A204.1 (cell line): ENCODE data around the gene ROR2.

Experiments used
- FAIRE-seq: peaks from 2 replicates; lab custom pipeline; 2012; peaks lifted over from hg19 to GRCh38; lab: Jason Lieb, UNC

ROR2 gene

DNA sequence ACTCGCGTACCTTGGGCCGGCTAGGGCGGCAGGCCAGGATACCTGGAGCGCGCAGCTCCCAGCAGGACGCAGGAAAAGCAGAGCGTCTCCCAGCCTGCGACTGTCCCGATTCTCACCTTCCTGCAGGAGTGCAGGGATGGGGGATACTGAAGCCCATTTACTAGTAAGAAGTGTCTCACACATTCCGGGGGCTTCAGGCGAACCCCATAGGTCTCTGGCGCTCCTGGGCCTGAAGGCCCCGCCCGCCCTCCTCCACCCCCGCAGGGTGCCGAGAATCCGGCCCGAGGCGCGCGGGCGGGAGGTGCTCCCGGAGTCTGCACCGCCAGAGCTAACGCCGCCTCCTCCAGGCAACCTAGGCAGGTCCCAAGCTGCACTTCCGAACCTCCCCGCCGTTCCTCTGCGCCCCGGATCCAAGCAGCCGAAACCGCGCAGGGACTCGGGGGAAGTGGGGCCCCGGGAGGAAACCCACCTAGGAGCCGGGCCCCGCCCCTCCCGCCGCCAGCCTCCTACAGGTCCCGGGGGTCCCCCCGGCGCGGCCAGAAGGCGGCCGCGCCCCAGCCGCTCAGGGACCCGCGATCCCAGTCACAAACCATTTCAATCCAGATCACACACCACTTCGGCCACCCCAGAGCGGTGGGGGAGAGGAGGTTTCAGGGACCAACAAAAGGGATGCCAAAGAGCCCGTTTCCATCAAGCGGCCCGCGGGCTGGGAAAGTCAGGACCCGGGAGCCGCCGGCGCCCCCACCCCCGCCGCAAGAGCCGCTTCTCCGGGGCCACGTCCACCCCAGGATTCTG, 1.2 kb downstream of the ROR2 start:
- no peak for FAIRE-seq

DNA sequence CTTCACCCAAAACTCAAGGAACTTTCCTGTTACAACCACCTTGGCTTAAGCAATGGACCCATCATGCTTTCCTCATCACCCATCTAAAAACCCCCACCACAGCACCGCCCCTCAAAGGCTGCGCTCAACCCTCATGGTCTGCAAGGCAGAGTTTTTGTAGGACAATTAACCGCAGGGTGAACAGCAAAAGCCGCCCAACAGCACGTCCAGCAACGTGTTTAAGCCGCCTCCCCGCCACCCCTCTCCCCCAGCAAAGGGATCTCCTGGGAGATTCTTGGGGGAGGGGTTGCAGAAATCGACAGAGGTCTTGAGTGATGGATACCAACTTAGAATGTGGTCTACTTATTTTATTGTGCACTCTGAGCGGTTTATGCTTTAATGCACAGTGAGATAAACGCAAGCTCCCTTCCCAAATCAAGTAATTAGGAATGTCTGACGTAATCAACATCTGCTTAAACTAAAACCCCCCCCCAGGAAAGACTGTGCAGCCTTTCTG, 1.9 kb downstream of the ROR2 start:
- no peak for FAIRE-seq

DNA sequence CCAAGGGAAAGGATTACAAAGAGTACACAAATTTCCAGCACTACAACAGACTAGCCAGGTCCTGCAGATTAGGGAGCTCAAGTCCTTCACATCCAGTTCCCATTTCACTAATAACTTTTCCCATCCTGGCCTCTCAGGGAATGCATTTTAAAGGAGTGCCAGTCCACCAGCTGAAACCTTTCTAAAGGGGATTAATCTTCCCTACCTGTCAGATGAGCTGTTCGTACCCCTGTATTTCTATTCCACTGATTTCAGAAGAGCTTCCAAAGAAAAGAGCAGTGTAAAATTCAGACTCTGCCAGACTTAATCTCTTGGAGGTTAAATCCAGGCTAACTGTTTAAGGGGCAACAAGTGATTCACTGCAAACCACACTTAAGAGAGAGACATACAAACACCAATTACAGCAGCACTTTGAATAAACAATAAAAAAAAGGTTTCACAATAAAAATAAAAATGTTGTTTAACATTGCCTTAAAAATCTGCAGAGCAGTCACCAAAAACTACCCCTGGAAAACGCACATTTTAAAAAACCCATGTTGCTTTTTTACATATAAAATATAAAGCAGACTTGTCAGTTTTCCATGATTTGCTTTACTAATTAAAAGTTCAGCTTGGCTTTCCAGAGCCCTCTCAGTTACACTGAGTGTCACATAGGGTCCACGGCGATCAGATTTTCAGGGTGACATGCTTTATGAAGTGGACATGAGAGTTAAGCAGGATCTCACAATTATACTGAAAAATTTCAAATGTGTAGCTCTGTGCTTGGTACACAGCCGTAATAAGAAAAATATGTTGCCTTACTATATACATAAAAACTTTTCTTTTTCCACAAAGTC, 3.2 kb downstream of the ROR2 start:
- no peak for FAIRE-seq

DNA sequence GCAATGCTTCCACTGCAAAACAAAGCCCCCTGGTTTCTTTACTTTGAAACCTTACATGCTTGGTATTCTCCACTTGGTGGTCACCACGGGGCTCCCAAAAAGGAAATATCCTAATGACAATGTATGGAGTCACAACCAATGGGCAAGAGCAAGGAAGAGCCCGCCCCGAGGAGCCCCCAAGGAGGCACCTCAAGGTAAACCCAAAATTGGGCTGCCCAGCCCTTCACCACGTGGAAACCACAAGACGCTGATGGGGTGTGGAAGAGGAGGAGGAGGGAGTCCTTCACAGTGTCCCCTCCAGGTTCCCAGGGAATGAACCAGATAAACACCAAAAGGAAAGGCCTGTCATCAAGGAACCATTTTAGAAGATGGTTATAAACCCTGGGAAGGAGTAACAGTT, 3.8 kb downstream of the ROR2 start:
- no peak for FAIRE-seq

DNA sequence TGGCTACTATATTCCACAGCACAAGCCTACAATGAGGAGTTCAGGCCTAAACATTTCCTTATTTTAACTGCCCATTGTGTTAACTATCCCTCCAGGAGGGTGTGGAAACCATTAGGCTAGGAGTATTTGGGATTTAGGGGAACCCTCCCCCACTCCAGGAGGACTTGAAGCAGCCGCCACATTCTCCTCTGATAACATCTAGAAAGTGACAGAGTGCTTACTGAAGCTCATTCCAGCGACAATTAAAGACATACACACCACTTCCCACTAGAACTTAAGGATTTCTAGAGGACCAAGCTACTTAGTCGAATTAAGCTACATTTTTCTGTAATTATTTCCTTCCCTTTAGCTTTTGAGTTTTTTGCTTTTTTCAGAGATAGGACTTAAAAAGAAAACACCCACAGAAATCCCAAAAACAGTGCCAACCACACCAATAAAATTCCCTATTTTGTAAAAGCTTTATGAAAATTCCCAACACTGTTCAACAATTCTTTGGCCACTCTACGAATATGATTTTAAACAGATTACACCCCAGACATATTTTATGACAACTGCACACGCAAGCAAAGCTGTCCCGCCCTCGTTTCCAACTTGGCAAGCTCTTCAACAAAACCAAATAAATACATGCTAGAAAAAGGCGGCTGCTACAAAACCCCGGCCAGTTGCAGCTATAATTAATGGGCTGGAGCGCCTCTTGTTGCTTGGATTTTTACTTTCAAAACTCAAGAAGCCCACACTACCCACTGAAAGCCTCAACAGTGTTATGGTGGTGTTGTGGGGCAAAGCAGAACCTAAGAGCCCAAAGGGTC, 4.5 kb downstream of the ROR2 start:
- FAIRE-seq, result no peak

DNA sequence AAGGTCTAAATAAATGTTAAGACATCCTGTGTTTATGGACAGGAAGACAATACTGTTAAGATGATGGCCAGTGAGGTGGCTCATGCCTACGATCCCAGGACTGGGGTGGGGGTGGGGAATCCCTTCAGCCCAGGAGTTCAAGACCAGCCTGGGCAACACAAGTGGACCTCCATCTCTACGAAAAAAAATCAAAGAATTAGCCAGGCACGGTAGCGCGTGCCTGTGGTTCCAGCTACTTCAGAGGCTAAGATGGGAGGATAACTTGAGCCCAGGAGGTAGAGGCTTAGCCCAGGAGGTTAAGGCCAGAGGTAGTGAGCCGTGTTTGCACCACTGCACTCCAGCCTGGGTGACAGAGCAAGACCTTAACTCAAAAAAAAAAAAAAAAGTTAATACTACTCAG, 5.3 kb downstream of the ROR2 start:
- no peak for FAIRE-seq

DNA sequence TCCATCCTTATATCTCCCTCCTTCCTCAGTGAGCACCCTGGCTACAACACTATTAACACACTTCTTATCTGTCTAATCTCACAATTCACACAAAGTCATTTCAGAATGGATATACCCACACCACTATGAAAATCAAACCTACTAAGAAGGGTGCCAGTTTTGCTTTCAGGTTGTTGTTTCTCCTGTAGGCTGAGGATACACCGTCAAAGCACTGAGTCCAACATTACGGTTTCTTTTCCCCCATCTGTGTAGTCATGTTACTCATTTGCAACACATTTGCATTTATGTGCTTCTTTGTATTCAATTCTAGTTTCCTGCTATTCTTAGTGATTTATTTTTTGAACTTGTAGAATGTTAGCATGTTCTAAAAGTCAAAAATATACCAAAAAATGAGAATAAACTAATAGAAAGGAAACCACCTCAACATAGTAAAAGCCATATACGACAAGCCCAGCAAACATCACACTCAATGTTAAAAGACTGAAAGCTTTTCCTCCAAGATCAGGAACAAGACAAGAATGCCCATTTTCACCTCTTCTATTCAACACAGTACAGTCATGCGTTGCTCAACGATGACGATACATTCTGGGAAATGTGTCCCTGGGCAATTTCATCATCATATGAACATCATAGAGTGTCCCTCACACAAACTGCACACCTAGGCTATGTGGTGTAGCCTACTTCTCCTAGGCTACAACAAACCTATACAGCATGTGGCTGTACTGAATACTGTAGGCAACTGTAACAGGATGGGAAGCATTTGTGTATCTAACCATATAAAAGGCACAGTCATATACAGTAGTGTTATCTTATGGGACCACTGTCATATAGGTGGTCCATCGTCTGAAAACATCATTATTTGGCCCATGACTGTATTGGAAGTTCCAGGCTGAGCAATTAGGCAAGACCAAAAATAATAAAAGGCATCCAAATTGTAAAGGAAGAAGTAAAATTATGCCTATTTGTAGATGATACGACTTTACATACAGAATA, 6.3 kb downstream of the ROR2 start:
- FAIRE-seq, result no peak

DNA sequence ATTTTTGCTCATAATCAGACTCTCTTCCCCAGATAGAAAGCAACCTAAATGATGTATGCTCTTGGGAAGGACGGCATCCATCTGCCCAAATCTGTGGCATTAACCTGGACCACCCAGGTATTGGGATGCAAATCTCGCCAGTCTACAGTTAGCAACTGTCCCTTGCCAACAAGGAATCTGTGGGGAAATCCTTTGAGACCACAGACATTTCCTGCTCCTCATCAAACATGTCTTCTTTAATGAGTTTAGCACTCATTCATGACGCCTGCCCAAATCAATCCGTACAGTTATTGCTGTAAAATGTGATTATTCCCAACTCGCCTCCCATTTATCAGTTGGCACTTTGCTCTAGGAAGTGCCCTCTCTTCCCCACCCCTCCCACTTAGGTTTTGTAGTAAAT, 7.8 kb downstream of the ROR2 start:
- no peak for FAIRE-seq

DNA sequence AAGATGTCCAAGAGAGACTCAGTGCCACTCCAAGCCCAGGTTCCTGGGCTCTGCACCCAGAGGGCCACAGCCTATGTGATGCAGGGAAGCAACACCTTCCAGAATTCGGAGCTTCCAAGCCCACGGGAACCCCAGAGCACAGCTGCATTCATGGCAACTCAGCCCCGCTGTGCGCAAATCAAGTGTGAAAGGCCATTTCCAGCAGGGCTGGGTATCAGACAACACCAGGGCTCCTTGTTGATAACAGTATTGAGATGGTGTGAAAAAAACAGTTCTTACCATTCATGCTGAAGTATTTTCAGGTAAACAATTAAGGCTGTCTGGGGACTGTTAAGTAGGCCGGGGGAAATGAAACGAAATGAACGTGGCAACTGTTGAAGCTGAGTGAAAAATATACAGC, 10.1 kb downstream of the ROR2 start:
- no peak for FAIRE-seq

DNA sequence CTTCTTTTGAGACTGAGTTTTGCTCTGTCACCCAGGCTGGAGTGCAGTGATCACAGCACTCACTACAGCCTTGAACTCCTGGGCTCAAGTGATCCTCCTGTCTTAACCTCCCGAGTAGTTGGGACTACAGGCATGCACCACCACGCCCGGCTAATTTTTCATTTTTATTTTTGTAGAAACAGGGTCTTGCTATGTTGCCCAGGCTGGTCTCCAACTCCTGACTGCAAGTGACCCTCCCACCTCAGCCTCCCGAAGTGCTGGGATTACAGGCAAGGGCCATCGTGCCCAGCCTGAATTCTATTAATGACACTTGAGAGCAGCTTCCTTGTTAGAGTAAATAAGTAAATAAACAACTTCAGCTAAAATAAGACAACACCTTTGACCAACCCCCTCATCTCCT, 12.3 kb downstream of the ROR2 start:
- no peak for FAIRE-seq

DNA sequence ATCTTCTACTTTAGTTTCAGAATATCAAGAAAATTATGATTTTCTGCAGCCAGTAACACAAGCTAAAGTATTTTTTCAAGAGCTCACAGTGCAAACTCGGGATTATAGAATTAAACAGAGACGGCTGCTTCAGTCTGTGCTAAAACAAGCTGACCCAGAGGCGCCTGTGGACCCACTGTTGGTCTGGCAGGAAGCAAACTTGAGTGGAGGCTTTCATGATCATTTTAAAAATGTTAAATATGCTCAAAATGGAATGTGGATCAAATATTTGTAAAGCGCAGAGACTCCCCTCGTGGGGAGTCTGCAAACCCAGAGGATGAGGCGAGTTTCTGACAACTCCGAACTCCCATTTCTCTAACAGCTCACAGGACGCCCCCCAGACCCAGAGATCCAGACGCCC, 13.0 kb downstream of the ROR2 start:
- no peak for FAIRE-seq

DNA sequence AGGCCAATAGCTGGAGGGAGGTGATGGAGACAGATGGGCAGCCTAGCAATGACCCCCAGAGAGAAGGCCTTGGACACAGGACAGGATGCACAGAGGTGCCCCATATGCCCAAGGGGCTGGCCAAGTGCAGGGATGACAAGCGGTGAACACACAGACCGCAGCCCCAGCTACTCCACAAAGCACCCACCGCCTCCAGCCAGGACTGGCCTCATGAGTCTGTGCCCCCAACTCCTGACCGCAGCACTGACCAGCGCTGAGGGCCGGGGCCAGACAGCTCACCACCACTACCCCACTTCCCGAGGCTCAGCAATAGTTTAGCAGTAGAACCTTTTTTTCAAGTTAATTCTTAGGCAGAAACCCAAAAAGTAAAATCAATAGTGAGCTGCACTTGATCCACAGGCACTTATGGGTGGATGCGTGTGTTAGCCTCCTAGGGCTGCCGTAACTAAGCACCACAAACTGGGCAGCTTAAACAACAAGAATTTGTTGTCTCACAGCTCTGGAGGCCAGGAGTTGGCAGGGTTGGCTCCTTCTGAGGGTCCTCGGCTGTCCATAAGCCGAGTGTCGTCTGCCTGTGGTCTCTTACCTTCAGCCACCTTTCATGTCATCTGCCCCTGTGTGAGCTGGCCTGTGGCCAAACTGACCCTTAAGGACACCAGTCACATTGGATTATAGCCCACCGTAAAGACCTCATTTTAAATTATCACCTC, 14.1 kb downstream of the ROR2 start:
- FAIRE-seq, result no peak

DNA sequence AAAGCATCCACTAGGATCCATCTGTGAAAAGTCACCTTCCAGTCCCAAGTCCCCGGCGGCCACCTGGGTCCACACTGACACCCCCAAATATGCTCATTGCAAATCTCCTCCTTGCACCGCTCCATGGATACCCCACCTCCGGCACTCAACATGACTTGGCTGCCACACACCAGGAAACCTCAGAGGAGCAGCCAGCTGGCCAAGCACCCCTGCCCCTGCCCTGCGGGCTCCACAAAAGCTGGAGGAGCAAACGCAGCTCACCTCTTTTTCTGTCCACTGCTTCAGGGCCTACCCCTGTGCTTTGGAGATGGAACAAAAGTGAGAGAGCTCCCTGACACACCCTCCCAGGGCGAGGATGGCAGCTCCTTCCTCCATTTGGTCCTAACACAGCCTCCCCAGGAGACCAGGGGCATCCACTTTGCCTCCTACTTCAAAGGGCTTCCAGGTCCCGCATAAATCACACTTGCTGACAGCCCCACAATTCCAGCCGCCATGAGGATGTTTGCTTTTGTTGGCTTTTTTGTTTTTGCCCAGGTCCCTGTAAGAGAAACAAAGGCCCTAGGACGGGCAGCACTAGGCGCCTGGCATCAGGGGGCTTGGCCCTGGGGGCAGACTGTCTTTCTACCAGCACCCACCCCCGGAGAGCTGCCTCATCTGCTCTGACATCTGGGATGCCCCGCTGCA, 14.8 kb downstream of the ROR2 start:
- no peak for FAIRE-seq

DNA sequence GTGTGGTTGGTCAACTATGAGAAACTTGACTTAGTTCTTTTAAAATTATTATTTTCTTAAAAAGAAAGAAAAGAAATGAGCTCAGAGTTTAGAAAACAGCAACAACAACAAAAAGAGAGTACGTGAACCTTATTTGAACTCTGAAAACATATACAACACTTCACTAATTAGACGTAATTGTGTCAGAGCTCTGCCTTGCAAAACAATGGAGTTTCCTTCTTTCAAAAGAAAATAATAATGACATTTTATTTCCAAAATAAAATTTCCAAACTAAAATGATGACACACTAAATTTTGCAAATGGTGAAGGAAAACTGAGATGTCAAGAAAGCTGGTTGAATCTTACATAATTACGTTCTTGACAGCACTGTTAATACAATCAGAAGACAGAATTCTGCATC, 15.4 kb downstream of the ROR2 start:
- no peak for FAIRE-seq

DNA sequence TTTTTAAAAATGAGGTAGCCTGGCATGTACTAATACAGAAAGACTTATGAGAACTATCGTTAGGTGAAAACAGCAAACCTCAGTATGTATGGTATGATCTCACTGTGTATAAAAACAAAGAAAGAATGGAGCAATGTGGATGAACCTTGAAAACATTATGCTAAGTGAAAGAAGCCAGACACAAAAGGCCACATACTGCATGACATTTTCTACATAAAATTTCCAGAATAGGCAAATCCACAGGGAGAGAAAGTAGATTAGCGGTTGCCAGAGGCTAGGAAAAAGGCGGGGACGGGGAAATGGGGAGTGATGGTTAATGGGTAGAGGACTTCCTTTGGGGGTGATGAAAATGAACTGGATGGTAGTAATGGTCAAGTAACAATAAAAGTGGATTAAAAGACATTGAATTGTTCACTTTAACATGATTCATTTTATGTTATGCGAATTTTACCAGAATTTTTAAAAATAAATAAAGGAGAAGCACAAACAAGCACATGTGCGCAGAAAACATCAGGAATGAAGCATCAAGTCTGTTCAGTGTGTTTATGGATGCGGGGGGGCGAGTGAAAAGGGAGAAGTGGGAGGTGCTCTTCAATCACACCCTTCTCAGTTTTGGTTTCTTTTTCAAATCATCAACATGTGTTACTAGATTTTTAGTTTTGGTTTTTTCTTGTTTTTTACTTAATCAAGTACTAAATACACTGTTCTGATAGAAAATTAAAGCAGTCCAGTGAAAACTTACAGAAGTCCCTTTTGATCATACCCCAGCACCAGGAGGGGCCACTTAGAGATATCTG, 16.3 kb downstream of the ROR2 start:
- FAIRE-seq, result no peak

DNA sequence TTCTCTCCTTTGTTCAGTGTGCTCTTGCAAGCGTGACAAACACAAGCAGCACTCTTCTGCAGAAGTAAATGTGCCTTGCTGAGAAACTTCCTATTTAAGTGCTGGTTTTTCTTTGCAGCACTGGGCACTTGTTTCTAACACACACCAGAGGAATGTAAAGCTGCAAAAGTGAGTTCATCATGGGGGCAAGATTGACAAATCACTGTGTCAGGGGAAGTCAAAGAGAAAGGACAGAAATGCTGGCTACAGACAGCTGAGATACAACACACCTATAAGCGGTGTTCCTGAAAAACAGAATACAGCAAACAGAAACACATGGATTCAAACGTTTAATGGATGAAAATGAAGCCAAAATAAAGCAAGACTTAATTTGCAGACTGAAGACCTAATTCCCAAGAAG, 19.6 kb downstream of the ROR2 start:
- no peak for FAIRE-seq

DNA sequence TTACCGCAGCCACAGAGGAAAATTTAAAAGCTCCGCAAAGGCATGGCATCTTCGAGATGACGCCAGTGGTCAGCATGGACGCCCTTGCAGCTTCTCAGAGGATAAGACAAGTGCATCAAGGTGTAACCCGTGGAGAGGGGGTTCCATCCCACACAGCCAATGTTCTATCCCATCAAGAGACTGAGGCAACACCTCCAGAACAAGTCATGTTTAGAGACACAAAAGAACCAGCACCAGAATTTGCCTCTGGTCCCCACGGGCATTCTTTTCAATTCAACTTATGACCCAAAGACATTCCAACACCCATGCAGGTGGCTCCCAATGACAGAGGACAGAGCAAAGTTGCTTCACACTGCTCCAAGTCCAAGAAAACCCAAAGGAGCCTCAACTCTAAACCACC, 20.7 kb downstream of the ROR2 start:
- FAIRE-seq, result no peak

DNA sequence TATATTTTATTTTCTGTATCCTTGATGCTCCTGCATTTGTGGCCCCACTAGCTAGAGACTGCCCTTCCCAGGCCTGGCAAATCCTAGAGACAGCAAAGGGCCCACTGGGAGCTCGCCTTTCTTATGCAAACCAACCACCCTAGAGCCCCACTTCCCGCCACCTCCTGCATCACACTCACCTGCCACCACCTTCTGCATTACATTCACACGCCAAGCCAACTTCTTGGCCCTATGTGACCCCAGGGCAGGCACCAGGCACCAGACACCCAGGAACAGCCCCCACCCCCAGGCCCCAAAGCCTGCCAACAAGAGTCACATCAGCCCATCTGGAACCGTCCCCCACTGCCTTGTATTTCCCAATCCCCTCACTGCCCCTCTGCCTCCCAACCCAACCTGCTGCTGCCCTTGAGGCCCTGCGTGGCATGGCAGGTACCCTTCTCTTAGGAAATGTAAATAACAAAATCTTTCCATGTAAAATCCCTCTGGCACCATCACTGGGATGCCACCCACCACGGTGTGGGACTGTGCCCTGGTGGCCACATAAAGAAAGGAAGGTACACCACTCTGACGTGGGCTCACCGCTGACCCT, 22.0 kb downstream of the ROR2 start:
- no peak for FAIRE-seq

DNA sequence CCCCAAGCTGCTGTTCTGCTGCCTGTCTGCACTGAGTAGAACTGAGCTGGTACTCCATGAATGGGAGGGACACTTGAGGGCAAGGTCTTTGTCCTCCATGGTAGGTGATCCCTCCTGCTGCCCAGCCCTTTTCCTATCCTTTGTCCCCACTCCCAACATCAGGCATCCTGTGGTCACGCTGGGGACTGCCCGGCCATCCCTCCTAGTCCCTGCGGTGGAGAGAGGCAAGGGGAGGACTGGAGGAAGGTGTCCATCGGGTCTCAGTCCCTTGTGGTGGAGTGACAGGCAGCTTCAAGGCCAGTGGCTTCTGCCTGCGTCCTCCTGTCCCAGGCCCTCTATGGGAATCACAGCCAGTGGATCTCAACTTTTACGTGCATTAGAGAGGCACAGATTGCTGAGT, 25.9 kb downstream of the ROR2 start:
- FAIRE-seq, result no peak
